Stomach (tissue), 4 donors: ENCODE measurements around the gene TTC7B.
A peak's percentile ranks its signal among the peaks of the same experiment; 100 is the strongest.

Experiments
- POLR2A ChIP-seq, 4 donors: fragments of 450-650 bp; IDR thresholded peaks; one replicate each; pipeline ENCODE4 v1.6.1; 2016; ENCODE audit warnings: antibody characterized with exemption in 4 of 4, control low read depth in 2 of 4, mild to moderate bottlenecking in 1 of 4, moderate library complexity in 1 of 4
- POLR2AphosphoS5 ChIP-seq, 3 donors: sonication (generic); formaldehyde crosslinking; IDR thresholded peaks; one replicate each; pipeline ENCODE4 v1.6.1; 2016; ENCODE audit warnings: antibody characterized with exemption in 3 of 3
- TF ChIP-seq, protein P1 (sequence below), 7 experiments: fragments of 450-650 bp in 4 of 7; fragments of 200-600 bp in 3 of 7; sonication (generic) in 3 of 7; IDR thresholded peaks; one replicate each; pipeline ENCODE4 v1.5.1; 2016 to 2019; ENCODE audit warnings: antibody characterized with exemption in 7 of 7, control low read depth in 2 of 7, mild to moderate bottlenecking in 1 of 7

- TF ChIP-seq, protein P1, sequence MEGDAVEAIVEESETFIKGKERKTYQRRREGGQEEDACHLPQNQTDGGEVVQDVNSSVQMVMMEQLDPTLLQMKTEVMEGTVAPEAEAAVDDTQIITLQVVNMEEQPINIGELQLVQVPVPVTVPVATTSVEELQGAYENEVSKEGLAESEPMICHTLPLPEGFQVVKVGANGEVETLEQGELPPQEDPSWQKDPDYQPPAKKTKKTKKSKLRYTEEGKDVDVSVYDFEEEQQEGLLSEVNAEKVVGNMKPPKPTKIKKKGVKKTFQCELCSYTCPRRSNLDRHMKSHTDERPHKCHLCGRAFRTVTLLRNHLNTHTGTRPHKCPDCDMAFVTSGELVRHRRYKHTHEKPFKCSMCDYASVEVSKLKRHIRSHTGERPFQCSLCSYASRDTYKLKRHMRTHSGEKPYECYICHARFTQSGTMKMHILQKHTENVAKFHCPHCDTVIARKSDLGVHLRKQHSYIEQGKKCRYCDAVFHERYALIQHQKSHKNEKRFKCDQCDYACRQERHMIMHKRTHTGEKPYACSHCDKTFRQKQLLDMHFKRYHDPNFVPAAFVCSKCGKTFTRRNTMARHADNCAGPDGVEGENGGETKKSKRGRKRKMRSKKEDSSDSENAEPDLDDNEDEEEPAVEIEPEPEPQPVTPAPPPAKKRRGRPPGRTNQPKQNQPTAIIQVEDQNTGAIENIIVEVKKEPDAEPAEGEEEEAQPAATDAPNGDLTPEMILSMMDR (IDR thresholded peaks at IDR 0.05) = peak in 2 of 7 experiments; percentile 14 to 55
- TF ChIP-seq POLR2A (IDR thresholded peaks at IDR 0.05) (no peak), POLR2AphosphoS5 (IDR thresholded peaks at IDR 0.05) (no peak)
Observed at GRCh38 chr14:90599748-90600507, 216.3 kb downstream of the TTC7B start.
